T-helper 9 cell (primary cell): ENCODE data around the gene GLUD1.
"Not testable (repeated sequence)": the region's sequence is repeated elsewhere in the genome, so short reads cannot be mapped to it uniquely, and the experiment has no call there.

ENCODE experiments used
- DNase-seq: peaks from one replicate; pipeline ENCODE4 v3.0.0-alpha.2; 2020

The GLUD1 gene

GRCh38 chr10:87038786-87039185 is 55.9 kb downstream of the GLUD1 start:
- DNase-seq, result no peak

GRCh38 chr10:87038286-87038717 is 56.3 kb downstream of the GLUD1 start:
- DNase-seq, result no peak

GRCh38 chr10:87036623-87037022 is 58.0 kb downstream of the GLUD1 start:
- DNase-seq, result no peak

- no peak for DNase-seq
Observed at GRCh38 chr10:87030912-87031635, 63.6 kb downstream of the GLUD1 start.

- DNase-seq, result not testable (repeated sequence)
Observed at GRCh38 chr10:87030419-87030818, 64.2 kb downstream of the GLUD1 start.

- not testable (repeated sequence) for DNase-seq
Observed at GRCh38 chr10:87026747-87027508, 67.7 kb downstream of the GLUD1 start.

GRCh38 chr10:87025285-87025958 is 69.2 kb downstream of the GLUD1 start:
- not testable (repeated sequence) for DNase-seq

GRCh38 chr10:87020056-87020455 is 74.6 kb downstream of the GLUD1 start, which contains the start of gene FAM25A:
Gene FAM25A (plus strand): TSS chr10:87020294. CDS start chr10:87020325, 31 bp downstream.
- DNase-seq, result not testable (repeated sequence)

- DNase-seq, result not testable (repeated sequence)
Observed at GRCh38 chr10:87019504-87019903, 75.1 kb downstream of the GLUD1 start.

GRCh38 chr10:87019066-87019465 is 75.6 kb downstream of the GLUD1 start:
- not testable (repeated sequence) for DNase-seq

GRCh38 chr10:87018127-87018526 is 76.5 kb downstream of the GLUD1 start:
- DNase-seq, result not testable (repeated sequence)

GRCh38 chr10:87014986-87015716 is 79.5 kb downstream of the GLUD1 start:
- not testable (repeated sequence) for DNase-seq

GRCh38 chr10:87013528-87013927 is 81.1 kb downstream of the GLUD1 start:
- DNase-seq, result not testable (repeated sequence)

- DNase-seq, result not testable (repeated sequence)
Observed at GRCh38 chr10:87009134-87009696, 85.4 kb downstream of the GLUD1 start.

- not testable (repeated sequence) for DNase-seq
Observed at GRCh38 chr10:87008303-87008702, 86.3 kb downstream of the GLUD1 start.

GRCh38 chr10:87007674-87008073 is 87.0 kb downstream of the GLUD1 start:
- not testable (repeated sequence) for DNase-seq

- DNase-seq, result not testable (repeated sequence)
Observed at GRCh38 chr10:87007124-87007523, 87.5 kb downstream of the GLUD1 start.

- no peak for DNase-seq
Observed at GRCh38 chr10:87000491-87000890, 94.2 kb downstream of the GLUD1 start.
